WTC11 (cell line): ENCODE results near the gene ENTR1.

Experiments used
- ATF1 ChIP-seq: sonication (generic); formaldehyde crosslinking; IDR thresholded peaks from 2 replicates; pipeline ENCODE4 v1.8.1; 2023; ENCODE audit warnings: mild to moderate bottlenecking, moderate library complexity, missing genetic modification reagents
- ATF6 ChIP-seq: sonication (generic); formaldehyde crosslinking; IDR thresholded peaks from 2 replicates; pipeline ENCODE4 v1.8.1; 2023; ENCODE audit warnings: mild to moderate bottlenecking, missing genetic modification reagents
- JAZF1 ChIP-seq: fragments of 250-450 bp; sonication (Bioruptor Pico); IDR thresholded peaks from 2 replicates; pipeline ENCODE4 v1.9.0; 2021; ENCODE audit warnings: moderate library complexity, mild to moderate bottlenecking, inconsistent platforms
- SMAD3 ChIP-seq: sonication (generic); formaldehyde crosslinking; IDR thresholded peaks from 2 replicates; pipeline ENCODE4 v1.8.0; 2022; ENCODE audit warnings: missing genetic modification reagents, mild to moderate bottlenecking, borderline replicate concordance
- SP1 ChIP-seq: sonication (generic); formaldehyde crosslinking; conservative IDR thresholded peaks from 2 replicates; pipeline ENCODE4 v1.8.1; 2022; ENCODE audit warnings: missing genetic modification reagents
- TEAD4 ChIP-seq: sonication (generic); formaldehyde crosslinking; IDR thresholded peaks from 2 replicates; pipeline ENCODE4 v1.8.0; 2022; ENCODE audit warnings: mild to moderate bottlenecking, missing genetic modification reagents
- TP53 ChIP-seq: sonication (generic); formaldehyde crosslinking; IDR thresholded peaks from 2 replicates; pipeline ENCODE4 v1.8.1; 2023; ENCODE audit warnings: mild to moderate bottlenecking, missing genetic modification reagents
- USF1 ChIP-seq: sonication (generic); formaldehyde crosslinking; IDR thresholded peaks from 2 replicates; pipeline ENCODE4 v1.8.0; 2022; ENCODE audit warnings: mild to moderate bottlenecking, missing genetic modification reagents
- ZNF121 ChIP-seq: sonication (generic); formaldehyde crosslinking; IDR thresholded peaks from 2 replicates; pipeline ENCODE4 v1.8.0; 2023; ENCODE audit warnings: missing genetic modification reagents
- TF ChIP-seq, protein P1 (sequence below): fragments of 200-600 bp; IDR thresholded peaks from 2 replicates; pipeline ENCODE4 v1.8.0; 2022; ENCODE audit warnings: antibody characterized with exemption
- TF ChIP-seq, protein P2 (sequence below): sonication (generic); formaldehyde crosslinking; IDR thresholded peaks from 2 replicates; pipeline ENCODE4 v1.8.0; 2022; ENCODE audit warnings: mild to moderate bottlenecking, missing genetic modification reagents
- TF ChIP-seq, protein P3 (sequence below): sonication (generic); formaldehyde crosslinking; IDR thresholded peaks from 2 replicates; pipeline ENCODE4 v1.8.1; 2022; ENCODE audit warnings: low read depth, mild to moderate bottlenecking, moderate library complexity, missing genetic modification reagents, borderline replicate concordance

GRCh38 chr9:136431782-136432350, 21.5 kb upstream of the ENTR1 start:
- TF ChIP-seq SP1 (CRISPR knock-in tag) (no peak), JAZF1 (CRISPR knock-in tag) (no peak), SMAD3 (no peak), ATF6 (CRISPR knock-in tag) (no peak), TEAD4 (CRISPR knock-in tag) (no peak), USF1 (CRISPR knock-in tag) (no peak), TP53 (CRISPR knock-in tag) (no peak), ATF1 (no peak), ZNF121 (CRISPR knock-in tag) (no peak)
- TF ChIP-seq, protein P1, sequence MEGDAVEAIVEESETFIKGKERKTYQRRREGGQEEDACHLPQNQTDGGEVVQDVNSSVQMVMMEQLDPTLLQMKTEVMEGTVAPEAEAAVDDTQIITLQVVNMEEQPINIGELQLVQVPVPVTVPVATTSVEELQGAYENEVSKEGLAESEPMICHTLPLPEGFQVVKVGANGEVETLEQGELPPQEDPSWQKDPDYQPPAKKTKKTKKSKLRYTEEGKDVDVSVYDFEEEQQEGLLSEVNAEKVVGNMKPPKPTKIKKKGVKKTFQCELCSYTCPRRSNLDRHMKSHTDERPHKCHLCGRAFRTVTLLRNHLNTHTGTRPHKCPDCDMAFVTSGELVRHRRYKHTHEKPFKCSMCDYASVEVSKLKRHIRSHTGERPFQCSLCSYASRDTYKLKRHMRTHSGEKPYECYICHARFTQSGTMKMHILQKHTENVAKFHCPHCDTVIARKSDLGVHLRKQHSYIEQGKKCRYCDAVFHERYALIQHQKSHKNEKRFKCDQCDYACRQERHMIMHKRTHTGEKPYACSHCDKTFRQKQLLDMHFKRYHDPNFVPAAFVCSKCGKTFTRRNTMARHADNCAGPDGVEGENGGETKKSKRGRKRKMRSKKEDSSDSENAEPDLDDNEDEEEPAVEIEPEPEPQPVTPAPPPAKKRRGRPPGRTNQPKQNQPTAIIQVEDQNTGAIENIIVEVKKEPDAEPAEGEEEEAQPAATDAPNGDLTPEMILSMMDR, result no peak
- TF ChIP-seq, protein P2, sequence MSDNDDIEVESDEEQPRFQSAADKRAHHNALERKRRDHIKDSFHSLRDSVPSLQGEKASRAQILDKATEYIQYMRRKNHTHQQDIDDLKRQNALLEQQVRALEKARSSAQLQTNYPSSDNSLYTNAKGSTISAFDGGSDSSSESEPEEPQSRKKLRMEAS (CRISPR knock-in tag), result no peak
- TF ChIP-seq, protein P3, sequence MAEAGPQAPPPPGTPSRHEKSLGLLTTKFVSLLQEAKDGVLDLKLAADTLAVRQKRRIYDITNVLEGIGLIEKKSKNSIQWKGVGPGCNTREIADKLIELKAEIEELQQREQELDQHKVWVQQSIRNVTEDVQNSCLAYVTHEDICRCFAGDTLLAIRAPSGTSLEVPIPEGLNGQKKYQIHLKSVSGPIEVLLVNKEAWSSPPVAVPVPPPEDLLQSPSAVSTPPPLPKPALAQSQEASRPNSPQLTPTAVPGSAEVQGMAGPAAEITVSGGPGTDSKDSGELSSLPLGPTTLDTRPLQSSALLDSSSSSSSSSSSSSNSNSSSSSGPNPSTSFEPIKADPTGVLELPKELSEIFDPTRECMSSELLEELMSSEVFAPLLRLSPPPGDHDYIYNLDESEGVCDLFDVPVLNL (CRISPR knock-in tag), result no peak
